Measurements from ENCODE around the gene SDK1. TPM values are rescaled to one million over a fixed set of nuclear protein-coding genes. Genes with fewer than 3 reads are reported as not detected.

SDK1 gene
- total and polyA plus RNA-seq, 10 of the 15 experiments (the other 5 are each of a cell fraction or from before 2014, with no cell fraction given), result 0.14 to 0.33 TPM; not detected in 8

GRCh38 chr7:3832199-3832598 is 531.1 kb downstream of the SDK1 start (continued):
- TF ChIP-seq ZBTB4 (CRISPR knock-in tag; IDR thresholded peaks at IDR 0.05) (no peak), CHD2 (IDR thresholded peaks at IDR 0.05; ENCODE audit: borderline replicate concordance, low read depth, low read length) (no peak), IRF5 (IDR thresholded peaks at IDR 0.05; ENCODE audit: borderline replicate concordance) (no peak), PKNOX1 (IDR thresholded peaks at IDR 0.05) (no peak)

- H3K9me3 ChIP-seq (replicated peaks; ENCODE audit: control insufficient read depth, insufficient read depth, low read length), result no peaks in the 10 kb centered on the region
- H2AFZ ChIP-seq (ENCODE audit: control insufficient read depth, low read depth, low read length), result no peak overlapping the region
- intact Hi-C loops (cut with micrococcal nuclease; ENCODE audit: unreplicated experiment), result no loop called here
- no peak overlapping the region for H3K4me2 ChIP-seq (ENCODE audit: control insufficient read depth, insufficient read depth)
- POLR2A ChIA-PET, result no interaction called here
- no peaks in the 10 kb centered on the region for H3K79me2 ChIP-seq (ENCODE audit: control insufficient read depth, insufficient read depth, low read length)
- no peak for DNase-seq (ENCODE audit: low read depth, low spot score)
- FAIRE-seq, result no peak
- in situ Hi-C loops (cut with MboI), result no loop called here
- 24% methylated on average over 8 of the region's 8 CpGs for WGBS (ENCODE audit: insufficient coverage, insufficient replicate concordance, low lambda C conversion rate, missing lambda C conversion rate)
- SMC1A ChIA-PET (ENCODE audit: uncharacterized antibody, unreplicated experiment), result no interaction called here
- no TSS peak for BruUV-seq (replicated peaks)
- CTCF ChIA-PET, result no interaction called here
- H4K20me1 ChIP-seq (ENCODE audit: control insufficient read depth, insufficient read depth), result no peaks in the 10 kb centered on the region
- H3K27ac ChIP-seq (ENCODE audit: control insufficient read depth, insufficient read depth), result no peak overlapping the region
- H3K4me3 ChIP-seq, result no peak overlapping the region
- no peaks in the 10 kb centered on the region for H3K27me3 ChIP-seq (replicated peaks in 1 of 2; ENCODE audit: control insufficient read depth in 2 of 2, insufficient read depth in 2 of 2, low read length in 1 of 2)
- ATAC-seq, result no peak
- H3K4me1 ChIP-seq (ENCODE audit: control insufficient read depth, insufficient read depth, low read length), result no peaks in the 10 kb centered on the region
- RAD21 ChIA-PET (ENCODE audit: unreplicated experiment), result no interaction called here
- H3K9ac ChIP-seq (ENCODE audit: control insufficient read depth, insufficient read depth, low read length), result no peak overlapping the region
- H3K36me3 ChIP-seq (ENCODE audit: control insufficient read depth in 2 of 2, insufficient read depth in 2 of 2, low read length in 1 of 2), result no peaks in the 10 kb centered on the region
- no peak for TF ChIP-seq NR2C2 (IDR thresholded peaks at IDR 0.05; ENCODE audit: borderline replicate concordance, control insufficient read depth, insufficient read length, low read depth)
- TF ChIP-seq ZNF274 (IDR thresholded peaks at IDR 0.05; ENCODE audit: insufficient read depth, insufficient read length), result no peak
- TF ChIP-seq TAF1 (IDR thresholded peaks at IDR 0.05; ENCODE audit: borderline replicate concordance, low read depth, low read length), result no peak
- TF ChIP-seq CBFB (IDR thresholded peaks at IDR 0.05; ENCODE audit: low read depth), result no peak
- TF ChIP-seq STAT1 (conservative IDR thresholded peaks at IDR 0.05), result no peak
- TF ChIP-seq STAT3 (IDR thresholded peaks at IDR 0.05; ENCODE audit: low read depth, low read length), result no peak
- TF ChIP-seq ZBTB4 (CRISPR knock-in tag; IDR thresholded peaks at IDR 0.05), result no peak
- no peak for TF ChIP-seq EGR1 (IDR thresholded peaks at IDR 0.05; ENCODE audit: borderline replicate concordance in 1 of 2, low read depth in 2 of 2, low read length in 2 of 2)
- no peak for TF ChIP-seq KDM1A (IDR thresholded peaks at IDR 0.05; ENCODE audit: borderline replicate concordance)
Measured at GRCh38 chr7:3835109-3835508, 534.1 kb downstream of the SDK1 start.

All from GM12878 (cell line).